NT2/D1 (cell line): Measurements from ENCODE around the gene SORBS2.

ENCODE experiments used
- DNase-seq: peaks from one replicate; pipeline ENCODE4 v3.0.0-alpha.2; 2011; ENCODE audit warnings: low read depth, low spot score
- H3K27me3 ChIP-seq: 2 replicates; pipeline ENCODE4 v1.6.0; 2011; ENCODE audit warnings: mild to moderate bottlenecking; ENCODE audit not compliant: insufficient read length, insufficient read depth
- H3K36me3 ChIP-seq: 2 replicates; pipeline ENCODE4 v1.6.1; 2011; ENCODE audit warnings: mild to moderate bottlenecking, low read length, mixed read lengths; ENCODE audit not compliant: insufficient read depth, insufficient read length
- H3K4me1 ChIP-seq: 2 replicates; pipeline ENCODE4 v1.5.1; 2011; ENCODE audit not compliant: insufficient read depth, insufficient read length
- H3K4me3 ChIP-seq: 2 replicates; pipeline ENCODE4 v1.5.1; 2011; ENCODE audit warnings: low read depth; ENCODE audit not compliant: insufficient read length
- H3K9ac ChIP-seq: 2 replicates; pipeline ENCODE4 v1.6.0; 2011; ENCODE audit warnings: low read depth; ENCODE audit not compliant: insufficient read length
- H3K9me3 ChIP-seq: 2 replicates; pipeline ENCODE4 v1.5.1; 2011; ENCODE audit warnings: mild to moderate bottlenecking, low read length; ENCODE audit not compliant: insufficient read depth
- SUZ12 ChIP-seq: IDR thresholded peaks from 2 replicates; pipeline ENCODE4 v1.6.1; 2011; ENCODE audit not compliant: insufficient read length, insufficient read depth; ENCODE audit errors: extremely low read depth
- YY1 ChIP-seq: IDR thresholded peaks from 2 replicates; pipeline ENCODE4 v1.6.1; 2011; ENCODE audit not compliant: insufficient read length, insufficient read depth
- ZNF274 ChIP-seq: IDR thresholded peaks from 2 replicates; pipeline ENCODE4 v1.6.1; 2011; ENCODE audit warnings: mild to moderate bottlenecking, low read depth, low read length

SORBS2 gene

DNA sequence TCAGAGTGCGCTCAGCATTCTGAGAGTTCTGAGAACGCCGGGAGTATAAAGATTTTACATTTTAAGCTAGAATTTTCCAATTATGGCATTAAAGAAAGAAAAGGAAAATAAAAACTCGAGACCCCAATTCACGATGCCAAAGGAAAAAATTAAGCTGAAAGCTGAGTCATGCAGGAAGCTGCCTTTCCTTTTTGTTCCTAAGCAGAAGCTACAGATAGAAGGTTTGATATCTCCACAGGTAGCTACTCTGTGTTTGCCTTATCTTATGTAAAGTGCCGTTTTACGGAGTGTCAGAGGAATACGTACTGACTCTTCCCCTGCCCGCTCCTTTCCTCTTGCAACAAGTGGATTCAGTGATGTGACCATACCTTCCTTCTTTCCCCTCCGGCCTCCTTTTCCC, 10.8 kb upstream of the SORBS2 start:
- Histone ChIP-seq H3K9me3 (no peaks in the 10 kb centered on the region), H3K4me1 (no peaks in the 10 kb centered on the region), H3K9ac (no peak overlapping the region), H3K27me3 (no peaks in the 10 kb centered on the region), H3K4me3 (no peak overlapping the region), H3K36me3 (no peaks in the 10 kb centered on the region)
- TF ChIP-seq SUZ12 = no peak
- no peak for TF ChIP-seq YY1
- TF ChIP-seq ZNF274 = no peak
- no peak for DNase-seq

DNA sequence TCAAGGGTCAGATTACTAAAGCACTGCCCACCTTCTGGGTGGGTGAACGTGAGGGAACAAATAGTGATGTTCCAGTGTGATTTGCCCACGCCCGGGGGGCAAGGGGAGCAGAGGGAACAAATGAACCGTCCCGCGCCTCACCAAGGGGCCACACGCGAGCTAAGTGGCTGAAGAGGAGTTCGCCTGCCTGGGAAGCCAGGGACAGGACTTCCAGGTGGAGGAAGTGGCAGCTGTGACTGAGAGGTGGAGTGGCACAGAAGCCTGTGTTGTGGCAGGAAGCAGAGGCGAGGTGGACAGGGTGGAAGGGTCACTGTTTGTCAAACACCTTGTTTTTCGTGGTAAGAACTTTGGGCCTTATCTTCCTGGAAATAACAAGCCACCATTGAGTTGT, 9.0 kb upstream of the SORBS2 start:
- H3K36me3 ChIP-seq = no peaks in the 10 kb centered on the region
- no peak for DNase-seq
- H3K4me3 ChIP-seq = no peak overlapping the region
- H3K4me1 ChIP-seq = no peaks in the 10 kb centered on the region
- H3K27me3 ChIP-seq = no peaks in the 10 kb centered on the region
- no peaks in the 10 kb centered on the region for H3K9me3 ChIP-seq
- no peak for TF ChIP-seq ZNF274
- no peak overlapping the region for H3K9ac ChIP-seq

- H3K4me3 ChIP-seq = no peak overlapping the region
- DNase-seq = no peak
- H3K27me3 ChIP-seq = no peaks in the 10 kb centered on the region
- no peak for TF ChIP-seq YY1
- no peak for TF ChIP-seq SUZ12
- no peak for TF ChIP-seq ZNF274
- H3K9me3 ChIP-seq = no peaks in the 10 kb centered on the region
- peak overlapping the region; percentile 42 for H3K9ac ChIP-seq
- no peaks in the 10 kb centered on the region for H3K4me1 ChIP-seq
- H3K36me3 ChIP-seq = no peaks in the 10 kb centered on the region
These were observed 8.4 kb upstream of the SORBS2 start for GRCh38 chr4:185820146-185821028.

GRCh38 chr4:185819144-185819543, 7.2 kb upstream of the SORBS2 start:
- no peak overlapping the region for H3K4me3 ChIP-seq
- TF ChIP-seq SUZ12 (no peak), YY1 (no peak), ZNF274 (no peak)
- H3K4me1 ChIP-seq = no peaks in the 10 kb centered on the region
- no peaks in the 10 kb centered on the region for H3K27me3 ChIP-seq
- no peaks in the 10 kb centered on the region for H3K9me3 ChIP-seq
- H3K9ac ChIP-seq = no peak overlapping the region
- H3K36me3 ChIP-seq = no peaks in the 10 kb centered on the region
- no peak for DNase-seq

DNA sequence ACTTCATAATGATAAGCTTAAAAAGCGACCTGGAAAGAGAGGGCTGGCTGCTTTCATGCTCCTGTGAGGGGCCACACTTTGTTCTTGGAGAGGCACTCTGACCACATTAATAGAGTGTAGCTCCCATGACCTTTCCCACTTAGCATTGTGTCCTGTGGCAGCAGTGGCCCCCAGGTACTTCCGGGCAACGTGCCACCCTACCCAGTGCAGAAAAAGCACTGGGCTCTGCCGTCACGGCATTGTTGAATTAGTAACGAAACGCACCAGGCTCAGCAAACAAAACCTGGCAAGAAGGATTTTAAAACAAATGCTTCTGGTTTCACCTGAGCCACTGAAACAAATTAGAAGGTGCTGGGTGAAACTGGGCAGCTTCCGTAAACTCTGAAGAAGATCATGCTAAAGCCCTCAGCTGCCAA, 5.4 kb upstream of the SORBS2 start:
- Histone ChIP-seq H3K4me3 (no peak overlapping the region), H3K27me3 (no peaks in the 10 kb centered on the region), H3K4me1 (no peaks in the 10 kb centered on the region), H3K36me3 (no peaks in the 10 kb centered on the region), H3K9me3 (no peaks in the 10 kb centered on the region), H3K9ac (no peak overlapping the region)
- no peak for DNase-seq
- TF ChIP-seq YY1 (no peak), SUZ12 (no peak), ZNF274 (no peak)

DNA sequence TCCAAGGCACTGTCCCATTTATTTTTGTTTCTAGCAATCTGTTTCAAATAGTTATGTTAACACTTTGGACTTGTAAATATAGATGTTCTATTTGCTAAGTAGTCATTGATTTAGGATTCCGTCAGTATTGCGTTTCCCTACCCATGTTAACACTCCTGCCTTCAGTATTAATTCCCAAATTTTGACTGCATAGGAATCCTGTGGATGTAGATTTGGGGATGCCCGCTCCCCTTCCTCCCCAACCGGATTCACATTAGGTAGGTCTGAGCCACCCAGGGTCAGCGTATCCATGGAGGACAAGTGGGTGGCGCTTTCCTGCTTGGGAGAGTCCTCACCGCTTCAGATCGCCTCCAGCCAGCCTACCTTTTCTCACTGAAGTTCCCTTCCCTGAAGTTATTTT, 1.1 kb upstream of the SORBS2 start:
- no peak for DNase-seq
- no peak overlapping the region for H3K4me3 ChIP-seq
- H3K36me3 ChIP-seq = no peaks in the 10 kb centered on the region
- no peaks in the 10 kb centered on the region for H3K4me1 ChIP-seq
- no peak overlapping the region for H3K9ac ChIP-seq
- no peaks in the 10 kb centered on the region for H3K27me3 ChIP-seq
- TF ChIP-seq ZNF274 = no peak
- TF ChIP-seq YY1 = no peak
- no peak for TF ChIP-seq SUZ12
- H3K9me3 ChIP-seq = no peaks in the 10 kb centered on the region

GRCh38 chr4:185810746-185811508, 1.1 kb downstream of the SORBS2 start:
- TF ChIP-seq SUZ12 = no peak
- no peak for TF ChIP-seq ZNF274
- no peak for TF ChIP-seq YY1
- H3K4me1 ChIP-seq = no peaks in the 10 kb centered on the region
- no peaks in the 10 kb centered on the region for H3K36me3 ChIP-seq
- H3K9me3 ChIP-seq = no peaks in the 10 kb centered on the region
- no peak overlapping the region for H3K4me3 ChIP-seq
- no peak overlapping the region for H3K9ac ChIP-seq
- no peak for DNase-seq
- H3K27me3 ChIP-seq = no peaks in the 10 kb centered on the region
